A549 (cell line): ENCODE results near the gene MBNL1. TPM values are rescaled to one million over a fixed set of nuclear protein-coding genes. Genes with fewer than 3 reads are reported as not detected.
A peak's percentile ranks its signal among the peaks of the same experiment; 100 is the strongest.

Experiments
- ATAC-seq, 2 experiments: fragments of 200-7000 bp in 1 of 2; fragments of >200 bp in 1 of 2; cut with Nextera tagmentation in 1 of 2; cut with Tn5 transposase in 1 of 2; 3 replicates each; pipeline versions ENCODE4 v1.8.0 to v1.9.1; 2018 to 2020; ENCODE audit warnings: mild to moderate bottlenecking in 1 of 2, moderate library complexity in 1 of 2
- CTCF ChIA-PET: fragments of 300-600 bp; sonication (Branson Sonifier 250); formaldehyde crosslinking; extraction: SDS; loops from one replicate; lab custom pipeline; 2021; ENCODE audit warnings: antibody characterized with exemption, inconsistent platforms; lab: Yijun Ruan, JAX
- POLR2A ChIA-PET: fragments of 350-600 bp; formaldehyde crosslinking; extraction: SDS; loops from one replicate; lab custom pipeline; 2021; ENCODE audit warnings: antibody characterized with exemption, inconsistent platforms; lab: Yijun Ruan, JAX
- DNase-seq, 2 experiments: peaks; one replicate each; pipeline versions ENCODE4 v3.0.0 to v3.0.0-alpha.2; 2011 to 2016; ENCODE audit warnings: low read depth in 1 of 2, low spot score in 1 of 2
- FAIRE-seq: peaks from 2 replicates; lab custom pipeline; 2011; peaks lifted over from hg19 to GRCh38; lab: Jason Lieb, UNC
- H3K27ac ChIP-seq, 2 experiments: fragments of >200 bp; sonication (Bioruptor Twin); formaldehyde crosslinking; 3 replicates each; pipeline ENCODE4 v1.5.1; 2016 to 2017
- H3K4me1 ChIP-seq: fragments of >200 bp; sonication (Bioruptor Twin); formaldehyde crosslinking; 3 replicates; pipeline ENCODE4 v1.6.1; 2016
- H3K4me2 ChIP-seq: fragments of >200 bp; sonication (Bioruptor Twin); formaldehyde crosslinking; 3 replicates; pipeline ENCODE4 v1.6.1; 2016
- H3K4me3 ChIP-seq: fragments of >200 bp; sonication (Bioruptor Twin); formaldehyde crosslinking; 3 replicates; pipeline ENCODE4 v1.5.1; 2016
- H3K9me3 ChIP-seq: fragments of >200 bp; sonication (Bioruptor Twin); formaldehyde crosslinking; 3 replicates; pipeline ENCODE4 v1.6.1; 2016
- BCL3 ChIP-seq: fragments of >200 bp; sonication (Bioruptor Twin); formaldehyde crosslinking; IDR thresholded peaks from 3 replicates; pipeline ENCODE4 v1.6.1; 2016
- CBX2 ChIP-seq: fragments of 200-600 bp; sonication (generic); IDR thresholded peaks from 2 replicates; pipeline ENCODE4 v1.6.1; 2016; ENCODE audit warnings: low read depth, mild to moderate bottlenecking, borderline replicate concordance
- CBX8 ChIP-seq: fragments of 200-600 bp; sonication (generic); IDR thresholded peaks from 2 replicates; pipeline ENCODE4 v1.6.1; 2016
- CHD2 ChIP-seq: fragments of 150-350 bp; IDR thresholded peaks from 2 replicates; pipeline ENCODE4 v1.6.1; 2014; ENCODE audit warnings: low read length; ENCODE audit not compliant: partially characterized antibody
- EHF ChIP-seq: fragments of 250-450 bp; sonication (Bioruptor Pico); IDR thresholded peaks from 2 replicates; pipeline ENCODE4 v1.5.0; 2020; ENCODE audit warnings: mild to moderate bottlenecking
- EHMT2 ChIP-seq: fragments of 200-600 bp; sonication (generic); IDR thresholded peaks from 2 replicates; pipeline ENCODE4 v1.6.1; 2016; ENCODE audit warnings: antibody characterized with exemption, low read depth, mild to moderate bottlenecking, moderate library complexity
- ELK1 ChIP-seq: fragments of 150-350 bp; IDR thresholded peaks from 2 replicates; pipeline ENCODE4 v1.6.1; 2014; ENCODE audit warnings: low read depth, mild to moderate bottlenecking, low read length
- FOSB ChIP-seq: fragments of 250-450 bp; sonication (Bioruptor Pico); IDR thresholded peaks from 2 replicates; pipeline ENCODE4 v1.5.0; 2020; ENCODE audit warnings: mild to moderate bottlenecking, moderate library complexity
- GATA3 ChIP-seq: IDR thresholded peaks from 2 replicates; pipeline ENCODE4 v1.6.1; 2012; ENCODE audit warnings: borderline replicate concordance
- HOXB5 ChIP-seq: fragments of 250-450 bp; sonication (Bioruptor Pico); IDR thresholded peaks from 2 replicates; pipeline ENCODE4 v1.5.0; 2020; ENCODE audit warnings: mild to moderate bottlenecking, moderate library complexity
- JUN ChIP-seq, 2 experiments: fragments of >200 bp; sonication (Bioruptor Twin); formaldehyde crosslinking; IDR thresholded peaks; 2 replicates in 1 of 2; 3 replicates in 1 of 2; pipeline ENCODE4 v1.6.1; 2016 to 2017
- MAFK ChIP-seq: fragments of 450-650 bp; IDR thresholded peaks from 2 replicates; pipeline ENCODE4 v1.6.1; 2014; ENCODE audit not compliant: partially characterized antibody
- MAZ ChIP-seq: fragments of 150-350 bp; IDR thresholded peaks from 2 replicates; pipeline ENCODE4 v1.6.1; 2014; ENCODE audit warnings: antibody characterized with exemption, low read depth, low read length, borderline replicate concordance
- NFE2L2 ChIP-seq: fragments of 150-350 bp; conservative IDR thresholded peaks from 2 replicates; pipeline ENCODE4 v1.6.1; 2014; ENCODE audit warnings: low read length
- NPAS2 ChIP-seq: fragments of 250-450 bp; sonication (Bioruptor Pico); IDR thresholded peaks from 2 replicates; pipeline ENCODE4 v1.8.0; 2022; ENCODE audit warnings: mild to moderate bottlenecking, moderate library complexity, borderline replicate concordance
- PBX3 ChIP-seq: IDR thresholded peaks from 2 replicates; pipeline ENCODE4 v1.6.1; 2012
- POLR2A ChIP-seq: IDR thresholded peaks from 2 replicates; pipeline ENCODE4 v1.6.1; 2012; ENCODE audit warnings: mild to moderate bottlenecking, low read length
- POLR2AphosphoS2 ChIP-seq: conservative IDR thresholded peaks from 2 replicates; pipeline ENCODE4 v1.6.1; 2012; ENCODE audit warnings: low read length, improper control_type of control experiment, inconsistent platforms
- RARB ChIP-seq: fragments of 250-450 bp; sonication (Bioruptor Pico); IDR thresholded peaks from 2 replicates; pipeline ENCODE4 v1.8.0; 2021; ENCODE audit warnings: mild to moderate bottlenecking, moderate library complexity
- REST ChIP-seq: fragments of 200-600 bp; sonication (generic); IDR thresholded peaks from 2 replicates; pipeline ENCODE4 v1.6.1; 2016; ENCODE audit warnings: antibody characterized with exemption, mild to moderate bottlenecking, moderate library complexity
- SREBF2 ChIP-seq: fragments of 450-650 bp; IDR thresholded peaks from 2 replicates; pipeline ENCODE4 v1.6.1; 2014; ENCODE audit warnings: mild to moderate bottlenecking, moderate library complexity
- TFCP2L1 ChIP-seq: fragments of 250-450 bp; sonication (Bioruptor Pico); IDR thresholded peaks from 2 replicates; pipeline ENCODE4 v1.5.0; 2021; ENCODE audit warnings: mild to moderate bottlenecking
- ZNF302 ChIP-seq: fragments of 250-450 bp; sonication (Bioruptor Pico); IDR thresholded peaks from 2 replicates; pipeline ENCODE4 v1.9.0; 2021; ENCODE audit warnings: inconsistent platforms, mild to moderate bottlenecking, moderate library complexity
- WGBS: methylation state at CpG from one replicate; pipeline ENCODE4 v1.1.6; 2017; ENCODE audit errors: missing lambda C conversion rate; 5-methylcytosine and 5-hydroxymethylcytosine counted together
- polyA plus RNA-seq, 4 experiments: library from polyadenylated mRNA; depleted of rRNA in 3 of 4; stranded (reverse); fragments of >200 nt; fragmentation: RNase III in 1 of 4; extraction: RNeasy Plus Mini Kit Qiagen cat#74134 plus additional on column Dnase treatment in 1 of 4; gene quantifications; 2 replicates in 3 of 4; 3 replicates in 1 of 4; pipeline ENCODE4 v1.2.3, GENCODE V29; 2011 to 2017
- TF ChIP-seq, protein P1 (sequence below): fragments of 450-650 bp; IDR thresholded peaks from 2 replicates; pipeline ENCODE4 v1.6.1; 2014; ENCODE audit warnings: antibody characterized with exemption
- TF ChIP-seq, protein P2 (sequence below): IDR thresholded peaks from 2 replicates; pipeline ENCODE4 v1.6.1; 2012

MBNL1 gene
- polyA plus RNA-seq, 2 of the 4 experiments (the other 2 are of a cell fraction): 60.5 to 92.5 TPM

DNA sequence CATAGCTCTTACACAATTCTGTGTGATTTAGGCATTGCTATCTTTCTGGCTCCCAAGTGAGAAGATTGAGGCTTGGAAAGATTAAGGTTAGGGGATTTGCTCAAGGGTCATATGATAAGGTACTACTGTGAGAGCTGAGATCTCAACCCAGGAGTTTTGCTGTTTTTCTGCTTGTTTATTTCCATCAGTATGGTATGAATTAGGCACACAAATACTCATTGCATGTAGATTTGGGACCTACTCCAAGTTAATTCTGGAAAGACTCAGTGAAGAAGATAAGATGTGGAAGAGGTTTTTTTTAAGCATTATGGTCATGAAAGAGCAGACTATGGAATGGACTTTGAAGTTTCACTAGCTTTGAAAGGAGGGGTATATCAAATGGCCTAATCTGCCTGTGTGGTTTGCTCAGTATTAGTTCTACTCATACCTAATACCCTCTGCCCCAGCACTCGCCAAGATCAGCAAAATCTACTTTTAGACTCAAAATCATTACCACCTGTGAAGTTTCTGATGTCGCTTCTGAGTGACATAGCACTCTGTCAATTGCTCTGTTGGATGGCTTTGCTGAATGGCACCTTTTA, 12.5 kb downstream of the MBNL1 start (continued):
- TF ChIP-seq REST (no peak), POLR2A (no peak), NPAS2 (CRISPR knock-in tag) (no peak), POLR2AphosphoS2 (no peak)

- ATAC-seq: peak in 1 of 2 experiments; percentile 27; a peak in 1 of 6 replicates
- H3K9me3 ChIP-seq: no peaks in the 10 kb centered on the region
- ChIA-PET POLR2A (no interaction called here), CTCF (interaction anchor here (1.0 kb wide), 1 partner anchor 33 kb away, joined by 4 read pairs; no protein-coding TSS in a partner anchor)
- peak overlapping the region; percentile 1; the same call in 2 of the 3 replicates for H3K4me2 ChIP-seq
- WGBS: 82% methylated on average over 1 of the region's 1 CpG
- FAIRE-seq: no peak
- no peak for DNase-seq
- no peak overlapping the region for H3K27ac ChIP-seq
- TF ChIP-seq EHF (CRISPR knock-in tag): no peak
- TF ChIP-seq NFE2L2: no peak
- no peak for TF ChIP-seq HOXB5 (CRISPR knock-in tag)
- no peak for TF ChIP-seq MAFK
- TF ChIP-seq JUN (IDR thresholded peaks at IDR 0.05): no peak
- TF ChIP-seq CHD2: no peak
- TF ChIP-seq, protein P1, sequence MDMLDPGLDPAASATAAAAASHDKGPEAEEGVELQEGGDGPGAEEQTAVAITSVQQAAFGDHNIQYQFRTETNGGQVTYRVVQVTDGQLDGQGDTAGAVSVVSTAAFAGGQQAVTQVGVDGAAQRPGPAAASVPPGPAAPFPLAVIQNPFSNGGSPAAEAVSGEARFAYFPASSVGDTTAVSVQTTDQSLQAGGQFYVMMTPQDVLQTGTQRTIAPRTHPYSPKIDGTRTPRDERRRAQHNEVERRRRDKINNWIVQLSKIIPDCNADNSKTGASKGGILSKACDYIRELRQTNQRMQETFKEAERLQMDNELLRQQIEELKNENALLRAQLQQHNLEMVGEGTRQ: no peak
- TF ChIP-seq TFCP2L1 (CRISPR knock-in tag): no peak
- H3K4me1 ChIP-seq: peaks cover 72% of the 10 kb centered on the region
- no peak overlapping the region for H3K4me3 ChIP-seq
These were observed 14.1 kb downstream of the MBNL1 start for GRCh38 chr3:152282813-152283212.

DNA sequence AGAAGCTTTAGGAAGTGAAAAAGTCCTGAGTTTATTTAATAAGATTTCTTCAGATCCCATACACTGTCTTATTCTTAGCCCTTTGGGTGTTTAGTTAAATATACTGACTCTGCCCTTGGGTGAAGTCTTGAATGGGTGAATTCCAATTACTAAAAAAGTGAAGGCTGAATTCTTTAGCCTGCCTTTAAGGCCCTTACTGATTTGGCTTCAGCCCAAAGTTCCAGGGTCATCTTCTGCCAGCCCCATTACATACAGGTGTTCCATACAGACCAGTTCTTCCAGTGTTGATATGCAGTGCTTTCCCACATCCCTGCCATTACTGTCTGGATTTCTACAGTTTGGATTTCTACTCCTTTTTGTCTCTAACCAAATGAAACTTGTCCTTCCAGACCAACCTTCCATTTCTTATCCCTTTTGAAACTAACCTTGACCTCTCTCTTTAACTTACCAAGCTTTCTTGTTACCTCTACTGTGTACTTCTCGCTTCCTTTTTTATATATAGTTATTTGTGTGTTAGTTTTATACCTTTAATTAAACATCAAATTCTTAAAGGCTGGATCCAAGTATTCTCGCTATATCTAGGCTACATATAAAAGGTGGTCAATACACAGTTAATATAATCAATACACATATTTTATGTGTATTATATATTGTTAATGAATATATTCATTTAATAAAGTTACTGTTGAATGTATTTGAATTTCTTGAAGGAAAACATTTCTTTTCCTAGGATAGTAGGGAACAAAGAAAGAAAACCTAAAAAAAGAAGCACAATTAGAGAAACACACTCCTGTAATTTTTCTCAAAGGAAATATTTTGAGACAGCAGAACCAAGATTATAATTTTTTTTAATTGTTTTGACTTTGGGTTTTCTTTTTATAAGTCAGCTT, 15.0 kb downstream of the MBNL1 start:
- no peak for FAIRE-seq
- Histone ChIP-seq H3K4me3 (no peak overlapping the region), H3K4me1 (peaks cover 72% of the 10 kb centered on the region), H3K4me2 (0 out of 3 replicates have a peak overlapping the region, but pooled peaks have one; percentile 1), H3K27ac (no peak overlapping the region)
- 87% methylated on average over 2 of the region's 2 CpGs for WGBS
- DNase-seq: no peak
- ChIA-PET CTCF (interaction anchor here (1.0 kb wide), 1 partner anchor 32 kb away, joined by 4 read pairs; no protein-coding TSS in a partner anchor), POLR2A (no interaction called here)
- TF ChIP-seq SREBF2 (no peak), POLR2AphosphoS2 (no peak), BCL3 (no peak), RARB (CRISPR knock-in tag) (no peak), EHMT2 (no peak), MAZ (no peak), PBX3 (no peak), NPAS2 (CRISPR knock-in tag) (no peak), ELK1 (no peak), FOSB (CRISPR knock-in tag) (no peak), EHF (CRISPR knock-in tag) (no peak), CBX8 (no peak), JUN (IDR thresholded peaks at IDR 0.05) (no peak), ZNF302 (CRISPR knock-in tag) (no peak), GATA3 (no peak), CBX2 (no peak), TFCP2L1 (CRISPR knock-in tag) (no peak)
- TF ChIP-seq, protein P2, sequence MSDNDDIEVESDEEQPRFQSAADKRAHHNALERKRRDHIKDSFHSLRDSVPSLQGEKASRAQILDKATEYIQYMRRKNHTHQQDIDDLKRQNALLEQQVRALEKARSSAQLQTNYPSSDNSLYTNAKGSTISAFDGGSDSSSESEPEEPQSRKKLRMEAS: no peak
- TF ChIP-seq, all 56 proteins: peak for 0
- H3K9me3 ChIP-seq: no peaks in the 10 kb centered on the region
- no peak for ATAC-seq
